Stimulated activated CD8-positive, alpha-beta memory T cell treated with anti-CD3 and anti-CD28 coated beads, Interleukin-2, amount 100 ng/mL, for 48 hours (primary cell): ENCODE measurements around the gene GADD45G.

ENCODE experiments used
- DNase-seq, 2 donors: peaks; one replicate each; pipeline ENCODE4 v3.0.0-alpha.2; 2020; ENCODE audit warnings: low read depth in 2 of 2

The GADD45G gene

DNA sequence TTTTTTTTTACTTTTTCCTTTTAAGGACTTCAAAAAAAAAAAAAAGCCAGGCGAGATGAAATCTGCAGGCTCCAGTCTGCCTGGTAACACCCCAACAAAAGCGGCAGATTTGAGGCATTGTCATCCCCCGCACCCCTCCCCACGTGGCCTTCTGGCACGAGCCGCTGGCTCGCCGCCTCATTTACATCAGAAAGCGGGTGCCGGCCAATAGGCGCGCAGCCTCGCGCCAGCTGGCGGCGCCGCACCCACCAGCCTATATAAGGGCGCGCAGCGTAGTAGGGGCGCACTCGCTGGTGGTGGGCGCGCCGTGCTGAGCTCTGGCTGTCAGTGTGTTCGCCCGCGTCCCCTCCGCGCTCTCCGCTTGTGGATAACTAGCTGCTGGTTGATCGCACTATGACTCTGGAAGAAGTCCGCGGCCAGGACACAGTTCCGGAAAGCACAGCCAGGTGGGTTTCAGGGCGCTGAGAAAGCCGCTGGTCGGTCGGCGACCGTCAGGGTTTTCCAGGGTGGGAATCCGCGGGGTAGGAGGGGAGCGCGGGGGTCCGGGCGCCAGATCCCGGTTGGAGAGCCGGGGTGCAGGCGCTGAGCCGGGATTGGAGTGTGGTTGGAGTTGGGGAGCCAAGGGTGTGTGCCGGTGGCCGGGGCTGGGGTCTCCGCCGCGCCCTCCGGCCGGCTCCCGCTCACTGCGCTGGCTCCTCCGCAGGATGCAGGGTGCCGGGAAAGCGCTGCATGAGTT lies at the start of gene GADD45G:
GADD45G (plus strand) TSS at position 284 of the 736 bp plus-strand sequence; CDS start at position 394, 110 bp downstream.
- DNase-seq = peak; percentile 65 to 76

DNA sequence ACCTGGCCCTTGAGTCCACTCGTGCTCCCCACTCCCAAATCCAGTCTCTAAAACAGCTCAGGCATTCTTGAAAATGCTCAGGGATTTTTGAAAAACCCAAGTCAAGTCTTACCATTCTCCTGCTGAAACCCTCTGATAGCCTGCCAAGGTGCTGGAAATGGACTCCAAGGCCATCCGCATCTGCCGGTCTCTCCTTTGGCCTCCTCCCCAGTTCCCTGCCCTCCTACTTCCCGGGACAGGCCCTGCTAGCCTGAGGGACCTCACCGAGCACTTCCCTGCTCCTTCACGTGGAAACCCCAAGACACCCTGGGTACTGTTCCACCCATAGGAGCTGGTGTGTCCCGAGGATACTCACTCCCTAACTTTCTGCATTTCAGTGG lies 49.8 kb upstream of the GADD45G start:
- DNase-seq = no peak

DNA sequence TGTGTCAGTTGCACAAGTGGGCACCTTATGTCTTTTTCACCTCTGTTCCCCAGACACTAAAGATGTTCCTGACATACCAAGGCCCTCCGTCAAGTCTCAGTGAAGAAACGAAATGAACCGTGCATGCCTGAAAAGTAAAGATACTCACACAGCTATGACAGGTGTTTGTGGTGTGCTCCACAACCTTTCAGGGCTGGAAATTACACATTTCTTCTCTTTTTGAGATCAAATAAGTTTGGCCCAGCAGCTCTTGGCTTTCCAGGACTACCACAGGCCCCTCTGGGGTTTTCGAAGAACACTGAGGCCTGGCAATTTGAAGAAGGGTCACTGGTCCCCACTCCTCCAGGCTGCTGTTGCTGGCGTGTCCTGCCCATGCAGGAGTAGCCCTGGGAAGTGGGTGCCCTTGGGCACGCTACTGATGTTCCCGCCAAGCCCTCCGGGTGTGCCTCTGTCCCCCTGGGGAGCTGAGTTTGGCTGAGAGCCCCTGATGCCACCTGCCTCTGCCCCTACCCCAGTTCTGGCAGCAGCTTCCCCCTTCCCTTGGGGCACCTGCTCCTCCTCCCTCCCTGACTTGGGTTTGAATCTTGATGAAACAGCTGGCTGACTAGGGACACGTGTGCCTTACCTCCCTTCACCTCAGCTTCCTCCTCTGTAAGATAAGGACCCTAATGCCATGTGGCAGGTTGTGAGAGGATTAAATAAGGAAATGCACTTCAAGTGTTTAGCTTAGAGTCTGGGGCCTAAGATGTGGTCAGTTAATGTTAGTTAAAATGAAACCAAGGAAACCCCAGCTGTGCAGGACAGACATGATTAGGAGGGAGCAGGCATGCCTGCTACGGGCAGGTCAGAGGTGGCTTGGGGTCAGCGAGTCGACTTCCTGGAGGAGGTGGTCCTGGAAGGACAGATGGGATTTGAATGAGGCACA lies 49.1 kb upstream of the GADD45G start:
- DNase-seq = no peak

DNA sequence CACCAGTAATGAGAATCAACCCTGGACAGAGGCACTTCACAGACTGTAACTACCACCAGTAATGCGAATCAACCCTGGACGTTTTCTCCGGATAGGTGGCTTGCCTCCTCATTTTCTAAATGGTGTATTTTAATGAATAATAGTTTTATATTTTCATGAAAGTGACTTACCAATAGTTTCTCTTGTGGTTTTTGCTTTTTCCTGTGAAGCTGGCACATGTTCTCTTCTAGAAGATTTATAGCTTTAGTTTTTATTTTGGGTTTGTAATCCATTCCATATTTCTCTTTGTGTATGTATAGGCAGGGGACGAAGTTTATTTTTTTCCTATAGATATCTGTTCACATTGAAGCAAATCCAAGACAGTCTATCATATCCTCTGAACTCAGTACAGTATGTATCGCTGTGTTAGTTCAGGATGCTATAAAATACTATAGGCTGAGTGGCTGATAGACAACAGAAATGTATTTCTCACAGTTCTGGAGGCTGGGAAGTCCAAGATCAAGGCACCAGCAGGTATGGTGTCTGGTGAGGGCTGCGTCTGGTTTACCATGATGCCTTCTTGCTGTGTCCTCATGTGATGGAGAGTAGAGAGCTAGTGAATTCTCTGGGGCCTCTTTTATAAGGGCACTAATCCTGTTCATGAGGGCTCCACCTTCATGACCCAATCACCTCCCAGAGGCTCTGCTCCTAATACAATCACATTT lies 46.5 kb upstream of the GADD45G start:
- DNase-seq = no peak

DNA sequence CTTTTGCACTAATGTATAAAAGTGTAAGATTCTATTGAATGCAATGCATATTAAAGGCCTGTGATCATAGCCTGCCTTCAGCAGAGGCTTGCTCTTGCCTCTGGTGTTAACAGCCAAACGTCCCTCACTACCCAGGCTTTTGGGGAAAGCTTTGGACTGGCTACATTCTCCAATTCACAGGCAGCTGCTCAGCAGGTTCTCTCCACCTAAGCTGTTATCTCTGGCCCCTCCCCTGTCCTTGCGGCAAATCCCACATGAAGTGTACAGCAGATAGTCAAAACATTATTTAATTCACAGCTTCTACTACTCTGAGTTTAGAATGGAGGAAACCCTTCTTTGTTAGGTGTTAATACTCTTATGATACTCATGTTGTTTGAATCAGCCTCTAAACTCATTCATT lies 45.9 kb upstream of the GADD45G start:
- no peak for DNase-seq

- DNase-seq = no peak
These were observed 42.5 kb upstream of the GADD45G start for GRCh38 chr9:89562186-89562814.

- no peak for DNase-seq
These were observed 41.1 kb upstream of the GADD45G start for GRCh38 chr9:89563571-89564345.

- no peak for DNase-seq
These were observed 40.4 kb upstream of the GADD45G start for GRCh38 chr9:89564346-89564878.

DNA sequence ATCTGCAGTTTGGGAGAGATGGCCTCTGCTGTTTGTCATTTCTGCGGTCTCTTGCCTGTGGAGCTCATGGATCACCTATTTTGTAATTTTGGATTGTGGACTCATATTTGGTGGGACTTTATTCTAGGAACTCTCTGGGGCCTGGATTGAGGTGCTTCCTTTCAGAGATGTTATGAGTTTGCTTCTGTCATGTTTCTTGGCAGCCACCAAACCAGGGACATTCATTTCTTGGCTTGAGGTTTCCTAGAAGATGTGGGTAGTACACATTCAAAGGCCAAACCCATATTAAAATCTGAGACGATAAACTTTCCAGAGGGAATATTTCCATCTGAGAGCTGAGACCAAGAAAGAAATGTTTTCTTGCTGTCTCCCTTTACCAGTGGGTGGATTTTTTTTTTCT lies 37.2 kb upstream of the GADD45G start:
- DNase-seq = no peak

DNA sequence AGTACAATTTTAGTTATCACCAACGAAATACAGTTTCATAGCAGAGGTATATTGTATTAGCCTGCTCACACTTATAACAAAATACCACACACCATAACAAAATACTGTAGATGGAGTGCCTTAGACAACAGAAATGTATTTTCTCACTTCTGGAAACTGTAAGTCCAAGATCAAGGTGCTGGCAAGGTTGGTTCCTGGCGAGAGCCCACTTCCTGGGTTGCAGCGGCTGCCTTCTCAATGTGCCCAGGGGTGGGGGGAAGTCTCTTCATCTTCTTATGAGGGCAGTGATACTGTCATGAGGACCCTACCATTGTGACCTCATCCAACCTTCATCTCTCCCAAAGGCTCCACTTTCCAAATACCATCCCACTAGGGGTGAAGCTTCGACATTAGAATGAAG lies 30.5 kb upstream of the GADD45G start:
- no peak for DNase-seq

DNA sequence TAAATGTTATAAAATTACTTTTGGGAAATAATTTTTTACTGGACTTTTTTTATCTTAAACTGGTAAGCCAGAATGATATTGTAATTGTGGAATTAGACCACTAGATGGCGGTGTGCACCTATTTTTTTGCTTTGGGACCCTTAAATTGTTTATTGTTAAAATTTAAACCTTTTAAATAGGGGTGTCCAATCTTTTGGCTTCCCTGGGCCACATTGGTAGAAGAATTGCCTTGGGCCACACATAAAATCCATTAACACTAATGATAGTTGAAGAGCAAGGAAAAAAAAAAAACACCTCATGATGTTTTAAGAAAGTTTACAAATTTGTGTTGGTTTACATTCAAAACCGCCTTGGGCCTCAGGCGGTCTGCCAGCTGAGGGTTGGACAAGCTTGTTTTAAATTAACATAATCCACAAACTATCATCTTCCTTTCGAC lies 28.4 kb upstream of the GADD45G start:
- DNase-seq = no peak

DNA sequence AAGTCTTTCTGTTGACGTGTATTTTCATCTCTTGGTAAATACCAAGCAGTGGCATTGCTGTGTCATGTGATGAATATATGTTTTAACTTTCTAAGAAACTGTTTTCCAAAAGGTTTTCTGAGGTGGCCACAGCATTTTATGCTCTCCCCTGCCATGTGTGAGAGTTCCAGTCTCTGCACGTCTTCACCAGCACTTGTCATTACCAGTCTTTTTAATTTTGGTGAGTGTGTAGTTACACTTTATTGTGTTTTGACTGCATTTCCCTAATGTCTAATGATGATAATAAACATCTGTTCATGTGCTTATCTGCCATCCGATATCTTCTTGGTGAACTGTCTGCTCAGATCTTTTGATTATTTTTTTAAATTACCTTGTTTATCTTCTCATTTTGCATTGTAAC lies 27.4 kb upstream of the GADD45G start:
- DNase-seq = no peak

DNA sequence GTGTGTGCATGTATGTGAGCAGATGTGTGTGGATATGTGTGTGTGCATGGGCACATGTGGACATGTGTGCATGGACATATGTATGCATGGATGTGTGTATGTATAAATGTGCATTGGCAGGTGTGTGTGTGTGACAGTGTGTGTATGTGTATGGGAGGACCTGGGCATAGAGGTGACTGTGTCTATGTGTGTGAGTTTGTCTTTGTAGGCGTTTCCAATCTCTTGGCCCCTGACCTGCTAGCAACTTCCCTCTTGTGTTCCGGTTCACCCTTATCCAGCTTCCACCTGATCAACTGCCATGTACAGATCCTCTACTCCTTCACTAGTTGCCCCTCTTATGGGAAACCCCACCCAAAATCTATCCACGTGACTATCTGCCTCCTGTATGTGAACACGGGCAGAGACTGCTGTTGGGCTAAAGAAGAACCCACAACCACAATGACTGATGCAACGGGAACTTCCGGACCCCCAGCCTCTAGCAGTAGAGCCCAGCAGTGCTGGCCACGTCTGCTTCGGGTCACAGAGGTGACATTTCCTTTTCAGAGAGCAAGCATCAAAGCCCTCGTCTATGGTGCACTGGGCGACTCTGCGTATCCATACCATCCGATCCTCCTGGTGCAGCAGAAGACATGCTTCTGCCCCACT lies 24.9 kb upstream of the GADD45G start:
- DNase-seq = no peak

- no peak for DNase-seq
These were observed 18.5 kb upstream of the GADD45G start for GRCh38 chr9:89586311-89586710.

GRCh38 chr9:89588271-89588879 lies 16.4 kb upstream of the GADD45G start:
- DNase-seq = no peak

- no peak for DNase-seq
These were observed 14.4 kb upstream of the GADD45G start for GRCh38 chr9:89590415-89590814.

DNA sequence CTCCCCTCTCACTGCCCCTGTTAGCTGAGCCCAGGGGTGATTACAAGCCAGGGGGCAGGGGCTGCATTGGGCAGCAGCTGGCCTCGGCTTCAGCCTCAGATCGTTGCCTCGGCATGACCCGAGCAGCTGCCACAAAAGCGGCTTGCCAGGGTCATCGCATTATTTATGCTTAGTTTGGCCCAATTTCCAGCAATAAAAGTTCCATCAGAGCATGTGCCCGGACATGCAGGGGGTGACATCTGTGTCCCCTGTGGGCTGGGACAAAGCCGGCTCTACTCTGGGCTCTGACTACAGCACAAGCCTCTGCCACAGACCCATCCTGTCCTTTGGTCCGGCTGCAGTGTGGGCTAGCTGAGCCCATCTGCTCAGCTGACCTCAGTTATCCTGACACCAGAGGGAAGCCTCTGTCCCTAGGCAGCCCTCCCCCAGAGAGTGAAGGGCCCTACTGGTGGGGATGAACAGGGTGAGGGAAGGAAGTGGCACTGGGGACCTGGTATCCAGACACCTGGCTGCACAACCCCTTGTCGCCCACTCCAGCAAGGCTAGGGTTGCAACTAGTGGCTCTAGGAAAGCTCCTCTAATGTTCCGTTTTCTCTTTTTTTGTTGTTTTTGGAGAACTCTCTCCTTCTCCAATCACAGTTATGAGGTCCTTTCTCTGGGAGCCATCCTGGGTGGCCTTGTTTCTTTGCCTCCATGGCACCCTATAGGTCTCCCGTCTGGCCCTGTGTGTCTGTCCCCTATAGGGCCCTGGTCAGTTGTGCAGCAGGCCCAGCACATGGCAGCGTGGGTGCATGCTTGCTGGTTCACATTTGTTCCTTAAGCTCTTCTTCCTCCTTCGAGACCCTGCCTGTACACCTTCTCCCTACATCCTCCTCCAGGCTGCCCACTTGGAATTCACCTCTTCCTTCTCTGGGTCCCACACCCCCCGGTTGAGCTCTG lies 13.3 kb upstream of the GADD45G start:
- DNase-seq = no peak

DNA sequence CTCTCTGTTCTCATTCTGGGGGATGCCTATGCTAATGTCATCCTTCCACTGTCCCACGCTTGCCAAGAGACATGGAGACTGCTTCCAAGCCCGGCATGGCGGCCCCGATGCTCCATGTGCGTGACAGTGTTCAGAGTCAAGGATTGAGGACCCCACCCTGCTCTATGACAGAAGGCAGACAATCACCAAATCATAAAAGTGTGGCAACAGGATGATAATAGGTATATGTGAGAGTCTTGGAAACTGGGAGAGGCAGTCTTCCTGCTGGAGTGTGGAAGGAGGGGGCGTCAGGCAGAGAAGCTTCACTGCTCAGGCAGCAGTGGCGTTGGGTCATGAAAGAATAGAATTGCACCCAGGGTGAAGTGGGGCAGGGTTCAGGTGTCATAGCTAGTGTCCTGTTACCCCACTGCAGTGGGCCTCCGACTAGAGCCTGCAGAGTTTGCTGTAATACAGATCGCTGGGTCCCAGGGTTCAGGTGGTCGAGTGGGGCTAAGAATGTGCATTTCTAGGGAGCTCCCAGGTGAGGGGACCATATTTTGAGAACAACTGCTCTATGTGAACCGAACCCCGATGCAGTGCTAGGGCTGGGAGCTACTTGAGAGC lies 12.5 kb upstream of the GADD45G start:
- no peak for DNase-seq
